ENCODE data around the gene DCAF8L2. TPM values are rescaled to one million over a fixed set of nuclear protein-coding genes. Genes with fewer than 3 reads are reported as not detected.

The DCAF8L2 gene
- total RNA-seq, 2 experiments from 2014 or later = not detected

GRCh38 chrX:27571164-27571563 lies 19.0 kb upstream of the DCAF8L2 start:
- Mint-ChIP-seq H3K4me3 (no peak overlapping the region), H3K27me3 (no peaks in the 10 kb centered on the region), H3K9me3 (peaks cover 1% of the 10 kb centered on the region), H3K4me1 (ENCODE audit: low read depth) (no peaks in the 10 kb centered on the region), H3K36me3 (ENCODE audit: low read depth) (no peaks in the 10 kb centered on the region), H3K27ac (no peak overlapping the region)
- POLR2A ChIA-PET = no interaction called here
- CTCF ChIA-PET = no interaction called here
- intact Hi-C loops (cut with micrococcal nuclease) = no loop called here
- no peak for ATAC-seq
- DNase-seq = no peak
- TF ChIP-seq, protein P1, sequence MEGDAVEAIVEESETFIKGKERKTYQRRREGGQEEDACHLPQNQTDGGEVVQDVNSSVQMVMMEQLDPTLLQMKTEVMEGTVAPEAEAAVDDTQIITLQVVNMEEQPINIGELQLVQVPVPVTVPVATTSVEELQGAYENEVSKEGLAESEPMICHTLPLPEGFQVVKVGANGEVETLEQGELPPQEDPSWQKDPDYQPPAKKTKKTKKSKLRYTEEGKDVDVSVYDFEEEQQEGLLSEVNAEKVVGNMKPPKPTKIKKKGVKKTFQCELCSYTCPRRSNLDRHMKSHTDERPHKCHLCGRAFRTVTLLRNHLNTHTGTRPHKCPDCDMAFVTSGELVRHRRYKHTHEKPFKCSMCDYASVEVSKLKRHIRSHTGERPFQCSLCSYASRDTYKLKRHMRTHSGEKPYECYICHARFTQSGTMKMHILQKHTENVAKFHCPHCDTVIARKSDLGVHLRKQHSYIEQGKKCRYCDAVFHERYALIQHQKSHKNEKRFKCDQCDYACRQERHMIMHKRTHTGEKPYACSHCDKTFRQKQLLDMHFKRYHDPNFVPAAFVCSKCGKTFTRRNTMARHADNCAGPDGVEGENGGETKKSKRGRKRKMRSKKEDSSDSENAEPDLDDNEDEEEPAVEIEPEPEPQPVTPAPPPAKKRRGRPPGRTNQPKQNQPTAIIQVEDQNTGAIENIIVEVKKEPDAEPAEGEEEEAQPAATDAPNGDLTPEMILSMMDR (IDR thresholded peaks at IDR 0.05) = no peak

DNA sequence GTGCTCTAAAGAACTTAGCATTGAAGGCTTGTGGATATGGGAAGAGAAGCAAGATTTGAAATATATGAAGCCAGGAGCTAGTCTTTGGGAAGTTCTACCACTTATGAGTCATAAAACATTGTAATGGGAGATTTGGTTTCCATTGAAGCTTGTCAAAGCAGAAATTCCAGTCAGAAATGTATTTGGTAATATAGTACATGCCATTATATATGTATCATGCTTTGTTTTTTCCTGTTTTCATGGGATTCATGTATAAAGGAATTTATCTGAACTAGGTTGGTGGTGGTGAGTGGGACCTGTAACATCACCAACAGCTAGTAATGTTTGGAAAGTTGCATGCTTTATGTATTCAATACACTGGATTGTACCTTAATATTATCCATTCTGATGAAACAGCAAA lies 14.6 kb upstream of the DCAF8L2 start:
- Mint-ChIP-seq H3K36me3 (ENCODE audit: low read depth) (no peaks in the 10 kb centered on the region), H3K27ac (no peak overlapping the region), H3K4me1 (ENCODE audit: low read depth) (no peaks in the 10 kb centered on the region), H3K4me3 (no peak overlapping the region), H3K9me3 (peaks cover 1% of the 10 kb centered on the region), H3K27me3 (no peaks in the 10 kb centered on the region)
- TF ChIP-seq, protein P1 (IDR thresholded peaks at IDR 0.05) = no peak
- POLR2A ChIA-PET = no interaction called here
- no peak for DNase-seq
- CTCF ChIA-PET = no interaction called here
- intact Hi-C loops (cut with micrococcal nuclease) = no loop called here
- ATAC-seq = no peak

GRCh38 chrX:27583976-27584375 lies 6.2 kb upstream of the DCAF8L2 start:
- no peaks in the 10 kb centered on the region for H3K36me3 Mint-ChIP-seq (ENCODE audit: low read depth)
- TF ChIP-seq, protein P1 (IDR thresholded peaks at IDR 0.05) = no peak
- ATAC-seq (no peak), DNase-seq (no peak)
- intact Hi-C loops (cut with micrococcal nuclease) = no loop called here
- POLR2A ChIA-PET = no interaction called here
- no peaks in the 10 kb centered on the region for H3K9me3 Mint-ChIP-seq
- CTCF ChIA-PET = no interaction called here
- no peaks in the 10 kb centered on the region for H3K4me1 Mint-ChIP-seq (ENCODE audit: low read depth)
- H3K4me3 Mint-ChIP-seq = no peak overlapping the region
- no peak overlapping the region for H3K27ac Mint-ChIP-seq
- no peaks in the 10 kb centered on the region for H3K27me3 Mint-ChIP-seq

- Mint-ChIP-seq H3K27me3 (no peaks in the 10 kb centered on the region), H3K9me3 (no peaks in the 10 kb centered on the region), H3K4me3 (no peak overlapping the region), H3K27ac (no peak overlapping the region), H3K36me3 (ENCODE audit: low read depth) (no peaks in the 10 kb centered on the region), H3K4me1 (ENCODE audit: low read depth) (no peaks in the 10 kb centered on the region)
- intact Hi-C loops (cut with micrococcal nuclease) = no loop called here
- ATAC-seq = no peak
- ChIA-PET CTCF (no interaction called here), POLR2A (no interaction called here)
- DNase-seq = no peak
- TF ChIP-seq, protein P1 (IDR thresholded peaks at IDR 0.05) = no peak
These were observed 1.8 kb downstream of the DCAF8L2 start for GRCh38 chrX:27591938-27592337.

- intact Hi-C loops (cut with micrococcal nuclease) = no loop called here
- TF ChIP-seq, protein P1 (IDR thresholded peaks at IDR 0.05) = no peak
- Mint-ChIP-seq H3K4me1 (ENCODE audit: low read depth) (no peaks in the 10 kb centered on the region), H3K9me3 (no peaks in the 10 kb centered on the region), H3K27ac (no peak overlapping the region), H3K4me3 (no peak overlapping the region), H3K36me3 (ENCODE audit: low read depth) (no peaks in the 10 kb centered on the region), H3K27me3 (no peaks in the 10 kb centered on the region)
- ATAC-seq = no peak
- CTCF ChIA-PET = no interaction called here
- POLR2A ChIA-PET = no interaction called here
- DNase-seq = no peak
These were observed 7.4 kb downstream of the DCAF8L2 start for GRCh38 chrX:27597508-27597907.
